HepG2 (cell line): Measurements from ENCODE around the gene MTG1. TPM values are rescaled to one million over a fixed set of nuclear protein-coding genes. Genes with fewer than 3 reads are reported as not detected.

Experiments
- ARID2 ChIP-seq: sonication (generic); formaldehyde crosslinking; IDR thresholded peaks from 2 replicates; pipeline ENCODE4 v1.8.1; 2022; ENCODE audit warnings: mild to moderate bottlenecking, missing genetic modification reagents, borderline replicate concordance
- ELF4 ChIP-seq: sonication (generic); formaldehyde crosslinking; IDR thresholded peaks from 2 replicates; pipeline ENCODE4 v1.5.0; 2020; ENCODE audit warnings: missing genetic modification reagents, mild to moderate bottlenecking, moderate library complexity, borderline replicate concordance
- FOXP1 ChIP-seq, 2 experiments: fragments of 450-650 bp in 1 of 2; IDR thresholded peaks; 2 replicates each; pipeline ENCODE4 v1.6.1; 2017 to 2018; ENCODE audit warnings: antibody characterized with exemption in 1 of 2
- GABPB1 ChIP-seq: IDR thresholded peaks from 2 replicates; pipeline ENCODE4 v1.6.1; 2016; ENCODE audit warnings: mild to moderate bottlenecking, missing genetic modification reagents, moderate library complexity, missing compliant biosample characterization
- HNF1A ChIP-seq, 2 experiments: sonication (generic) in 1 of 2; formaldehyde crosslinking in 1 of 2; IDR thresholded peaks; 2 replicates each; pipeline versions ENCODE4 v1.4.0 to v1.6.1; 2016 to 2020; ENCODE audit warnings: borderline replicate concordance in 1 of 2, low read depth in 1 of 2, mild to moderate bottlenecking in 1 of 2, missing genetic modification reagents in 1 of 2
- HOXA5 ChIP-seq: sonication (generic); formaldehyde crosslinking; IDR thresholded peaks from 2 replicates; pipeline ENCODE4 v1.4.0; 2020; ENCODE audit warnings: missing genetic modification reagents
- MAZ ChIP-seq, 2 experiments: sonication (generic) in 1 of 2; formaldehyde crosslinking in 1 of 2; IDR thresholded peaks; 2 replicates each; pipeline versions ENCODE4 v1.5.0 to v1.6.1; 2012 to 2020; ENCODE audit warnings: low read depth in 2 of 2, mild to moderate bottlenecking in 2 of 2, borderline replicate concordance in 1 of 2, improper control_type of control experiment in 1 of 2, low read length in 1 of 2, missing genetic modification reagents in 1 of 2, moderate library complexity in 1 of 2
- PBX2 ChIP-seq: IDR thresholded peaks from 2 replicates; pipeline ENCODE4 v1.6.1; 2016; ENCODE audit warnings: control low read depth
- RARA ChIP-seq: IDR thresholded peaks from 2 replicates; pipeline ENCODE4 v1.6.1; 2016; ENCODE audit warnings: missing genetic modification reagents, missing compliant biosample characterization
- RBAK ChIP-seq: sonication (generic); formaldehyde crosslinking; IDR thresholded peaks from 2 replicates; pipeline ENCODE4 v1.5.1; 2020; ENCODE audit warnings: mild to moderate bottlenecking, missing genetic modification reagents
- RBM22 ChIP-seq: fragments of 200-400 bp; formaldehyde crosslinking; optimal IDR thresholded peaks from 2 replicates; pipeline ENCODE3; 2017; ENCODE audit warnings: mild to moderate bottlenecking, low read length, moderate library complexity
- ZBTB38 ChIP-seq: sonication (generic); formaldehyde crosslinking; IDR thresholded peaks from 2 replicates; pipeline ENCODE4 v1.5.1; 2020; ENCODE audit warnings: mild to moderate bottlenecking, missing genetic modification reagents
- ZNF468 ChIP-seq: sonication (generic); formaldehyde crosslinking; IDR thresholded peaks from 2 replicates; pipeline ENCODE4 v1.8.0; 2022; ENCODE audit warnings: mild to moderate bottlenecking, moderate library complexity, missing genetic modification reagents
- ZNF589 ChIP-seq: sonication (generic); formaldehyde crosslinking; conservative IDR thresholded peaks from 2 replicates; pipeline ENCODE4 v1.8.0; 2022; ENCODE audit warnings: mild to moderate bottlenecking, moderate library complexity, missing genetic modification reagents
- ZNF713 ChIP-seq: sonication (generic); formaldehyde crosslinking; IDR thresholded peaks from 2 replicates; pipeline ENCODE4 v1.4.0; 2020; ENCODE audit warnings: mild to moderate bottlenecking, missing genetic modification reagents
- polyA plus RNA-seq, 8 experiments: library from polyadenylated mRNA; depleted of rRNA in 3 of 8; stranded (reverse) in 7 of 8; unstranded in 1 of 8; fragments of >200 nt; fragmentation: Illumina TruSeq in 4 of 8; extraction: Trizol in 4 of 8; gene quantifications; 2 replicates each; pipeline versions ENCODE4 v1.2.1 to v1.2.3, GENCODE V29; 2011 to 2016; ENCODE audit warnings: low read depth in 4 of 8, missing spikeins in 1 of 8, mixed read lengths in 1 of 8; ENCODE audit not compliant: insufficient read depth in 1 of 8
- total RNA-seq, 5 experiments: library from RNA; depleted of rRNA; stranded (reverse); fragments of >200 nt; fragmentation: Illumina TruSeq; extraction: Trizol; gene quantifications; 2 replicates each; pipeline ENCODE4 v1.2.3, GENCODE V29; 2016; ENCODE audit warnings: low read depth in 1 of 5
- TF ChIP-seq, protein P1 (sequence below): sonication (generic); formaldehyde crosslinking; IDR thresholded peaks from 2 replicates; pipeline ENCODE4 v1.4.0; 2020; ENCODE audit warnings: missing genetic modification reagents
- TF ChIP-seq, protein P2 (sequence below): sonication (generic); formaldehyde crosslinking; IDR thresholded peaks from 2 replicates; pipeline ENCODE4 v1.4.0; 2020; ENCODE audit warnings: missing genetic modification reagents, borderline replicate concordance

MTG1 gene
- total and polyA plus RNA-seq, 2 of the 13 experiments (the other 11 are each of a cell fraction or from before 2014, with no cell fraction given) = 42.0 to 103 TPM

- TF ChIP-seq, protein P1, sequence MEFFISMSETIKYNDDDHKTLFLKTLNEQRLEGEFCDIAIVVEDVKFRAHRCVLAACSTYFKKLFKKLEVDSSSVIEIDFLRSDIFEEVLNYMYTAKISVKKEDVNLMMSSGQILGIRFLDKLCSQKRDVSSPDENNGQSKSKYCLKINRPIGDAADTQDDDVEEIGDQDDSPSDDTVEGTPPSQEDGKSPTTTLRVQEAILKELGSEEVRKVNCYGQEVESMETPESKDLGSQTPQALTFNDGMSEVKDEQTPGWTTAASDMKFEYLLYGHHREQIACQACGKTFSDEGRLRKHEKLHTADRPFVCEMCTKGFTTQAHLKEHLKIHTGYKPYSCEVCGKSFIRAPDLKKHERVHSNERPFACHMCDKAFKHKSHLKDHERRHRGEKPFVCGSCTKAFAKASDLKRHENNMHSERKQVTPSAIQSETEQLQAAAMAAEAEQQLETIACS (CRISPR knock-in tag) = peak; percentile 94
- TF ChIP-seq RBM22 (no peak), GABPB1 (peak; percentile 49; the same call in 1 of the 2 replicates), ZNF713 (CRISPR knock-in tag) (0 out of 2 replicates have a peak, but pooled peaks have one; percentile 3), ZNF589 (CRISPR knock-in tag) (no peak), ZNF468 (CRISPR knock-in tag) (no peak), ZBTB38 (CRISPR knock-in tag) (peak; percentile 46; the same call in 1 of the 2 replicates), MAZ (IDR thresholded peaks at IDR 0.05; ENCODE audit: borderline replicate concordance, low read depth, low read length) (no peak), MAZ (CRISPR knock-in tag; IDR thresholded peaks at IDR 0.05; ENCODE audit: low read depth) (peak; percentile 74), HOXA5 (peak; percentile 47; the same call in 1 of the 2 replicates), FOXP1 (IDR thresholded peaks at IDR 0.05) (no peak), FOXP1 (CRISPR knock-in tag; IDR thresholded peaks at IDR 0.05) (no peak), ELF4 (CRISPR knock-in tag) (no peak), HNF1A (IDR thresholded peaks at IDR 0.05; ENCODE audit: low read depth) (no peak), HNF1A (CRISPR knock-in tag; IDR thresholded peaks at IDR 0.05; ENCODE audit: borderline replicate concordance) (0 out of 2 replicates have a peak, but pooled peaks have one; percentile 24), RBAK (CRISPR knock-in tag) (no peak), RARA (CRISPR knock-in tag) (peak; percentile 58), ARID2 (CRISPR knock-in tag) (0 out of 2 replicates have a peak, but pooled peaks have one; percentile 45), PBX2 (CRISPR knock-in tag) (no peak)
- TF ChIP-seq, protein P2, sequence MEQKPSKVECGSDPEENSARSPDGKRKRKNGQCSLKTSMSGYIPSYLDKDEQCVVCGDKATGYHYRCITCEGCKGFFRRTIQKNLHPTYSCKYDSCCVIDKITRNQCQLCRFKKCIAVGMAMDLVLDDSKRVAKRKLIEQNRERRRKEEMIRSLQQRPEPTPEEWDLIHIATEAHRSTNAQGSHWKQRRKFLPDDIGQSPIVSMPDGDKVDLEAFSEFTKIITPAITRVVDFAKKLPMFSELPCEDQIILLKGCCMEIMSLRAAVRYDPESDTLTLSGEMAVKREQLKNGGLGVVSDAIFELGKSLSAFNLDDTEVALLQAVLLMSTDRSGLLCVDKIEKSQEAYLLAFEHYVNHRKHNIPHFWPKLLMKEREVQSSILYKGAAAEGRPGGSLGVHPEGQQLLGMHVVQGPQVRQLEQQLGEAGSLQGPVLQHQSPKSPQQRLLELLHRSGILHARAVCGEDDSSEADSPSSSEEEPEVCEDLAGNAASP (CRISPR knock-in tag) = peak; percentile 73; the same call in 1 of the 2 replicates
Observed at GRCh38 chr10:133378251-133379096, 15.5 kb upstream of the MTG1 start (continued).
